K562 (cell line): ENCODE data around the gene LRRTM4. TPM values are rescaled to one million over a fixed set of nuclear protein-coding genes. Genes with fewer than 3 reads are reported as not detected.

Experiments
- ATAC-seq: fragments of 200-7000 bp; cut with Tn5 transposase; 3 replicates; pipeline ENCODE4 v1.9.1; 2020; ENCODE audit warnings: moderate library complexity
- BruUV-seq: library from RNA; stranded (reverse); fragments of 400-500 nt; replicated peaks from 2 replicates; lab custom pipeline; 2021; lab: Mats Ljungman, UMichigan
- CTCF ChIA-PET: fragments of 300-600 bp; formaldehyde crosslinking; extraction: SDS; loops from one replicate; lab custom pipeline; 2021; ENCODE audit warnings: low intra/inter-chr PET ratio; lab: Yijun Ruan, JAX
- POLR2A ChIA-PET: fragments of 300-600, 350-650 bp; sonication (Branson Sonifier 250); formaldehyde crosslinking; extraction: SDS; loops from one replicate; lab custom pipeline; 2021; ENCODE audit warnings: antibody characterized with exemption, inconsistent platforms; lab: Yijun Ruan, JAX
- DNase-seq, 4 experiments: peaks; one replicate each; pipeline versions ENCODE4 v3.0.0 to v3.0.0-alpha.2; 2011 to 2018; ENCODE audit warnings: low spot score in 3 of 4, mixed read lengths in 3 of 4; ENCODE audit errors: extremely low read depth in 1 of 4
- FAIRE-seq: peaks from 2 replicates; lab custom pipeline; 2011; peaks lifted over from hg19 to GRCh38; lab: Jason Lieb, UNC
- H2AFZ ChIP-seq: 2 replicates; pipeline ENCODE4 v1.6.0; 2011; ENCODE audit warnings: low read depth, low read length, control low read depth, inconsistent platforms
- H3K27ac ChIP-seq: fragments of 200-600 bp; 3 replicates; pipeline ENCODE4 v1.8.0; 2011; ENCODE audit warnings: low read depth, mild to moderate bottlenecking, control low read depth, inconsistent platforms, low read length, moderate library complexity, mixed read lengths; ENCODE audit errors: extremely low read depth
- H3K27me3 ChIP-seq, 2 experiments: fragments of 300-600 bp in 1 of 2; 2 replicates in 1 of 2; 3 replicates in 1 of 2; pipeline versions ENCODE4 v1.6.0 to v1.8.0; 2011; ENCODE audit warnings: inconsistent platforms in 2 of 2, low read length in 2 of 2, mild to moderate bottlenecking in 1 of 2, mixed read lengths in 1 of 2, moderate library complexity in 1 of 2; ENCODE audit not compliant: control insufficient read depth in 2 of 2, insufficient read depth in 2 of 2
- H3K36me3 ChIP-seq: fragments of 300-600 bp; 3 replicates; pipeline ENCODE4 v1.8.0; 2011; ENCODE audit warnings: mild to moderate bottlenecking, low read length, inconsistent platforms; ENCODE audit not compliant: control insufficient read depth, insufficient read depth
- H3K4me1 ChIP-seq, 2 experiments: fragments of 200-600 bp in 1 of 2; replicated peaks in 1 of 2; 2 replicates in 1 of 2; 3 replicates in 1 of 2; pipeline versions ENCODE4 v1.5.1 to v1.8.0; 2011; ENCODE audit warnings: inconsistent platforms in 2 of 2, low read length in 2 of 2, mild to moderate bottlenecking in 1 of 2, mixed read lengths in 1 of 2, moderate library complexity in 1 of 2; ENCODE audit not compliant: control insufficient read depth in 2 of 2, insufficient read depth in 2 of 2
- H3K4me2 ChIP-seq: 2 replicates; pipeline ENCODE4 v1.6.1; 2011; ENCODE audit warnings: low read length, control low read depth, inconsistent platforms, mixed read lengths; ENCODE audit not compliant: insufficient read depth
- H3K4me3 ChIP-seq: fragments of 200-600 bp; sonication (generic), shearing (Covaris generic); 2 replicates; pipeline ENCODE4 v1.5.1; 2016; ENCODE audit warnings: control low read depth, inconsistent platforms
- H3K79me2 ChIP-seq: fragments of 200-600 bp; 3 replicates; pipeline ENCODE4 v1.8.0; 2011; ENCODE audit warnings: low read length, inconsistent platforms; ENCODE audit not compliant: control insufficient read depth, insufficient read depth
- H3K9ac ChIP-seq, 2 experiments: 2 replicates each; pipeline versions ENCODE4 v1.6.0 to v1.6.1; 2011; ENCODE audit warnings: low read depth in 2 of 2, low read length in 2 of 2, control low read depth in 1 of 2, inconsistent platforms in 1 of 2, mild to moderate bottlenecking in 1 of 2, mixed read lengths in 1 of 2; ENCODE audit not compliant: insufficient read depth in 1 of 2
- H3K9me1 ChIP-seq: one replicate; pipeline ENCODE4 v1.6.0; 2011; ENCODE audit warnings: inconsistent platforms, mild to moderate bottlenecking, low read length, moderate library complexity; ENCODE audit not compliant: control insufficient read depth, insufficient read depth
- H3K9me3 ChIP-seq: replicated peaks from 2 replicates; pipeline ENCODE4 v1.5.1; 2011; ENCODE audit warnings: low read depth, low read length, inconsistent platforms; ENCODE audit not compliant: control insufficient read depth, insufficient read depth
- H4K20me1 ChIP-seq: replicated peaks from 2 replicates; pipeline ENCODE4 v1.6.1; 2011; ENCODE audit warnings: low read length, inconsistent platforms, mixed read lengths; ENCODE audit not compliant: control insufficient read depth, insufficient read depth
- BRD9 ChIP-seq: fragments of 450-650 bp; IDR thresholded peaks from 2 replicates; pipeline ENCODE4 v1.6.1; 2018; ENCODE audit warnings: low read depth; ENCODE audit not compliant: partially characterized antibody
- DDX20 ChIP-seq: fragments of 450-650 bp; IDR thresholded peaks from 2 replicates; pipeline ENCODE4 v1.6.1; 2016; ENCODE audit warnings: missing genetic modification characterization, low read depth, mild to moderate bottlenecking, missing compliant biosample characterization, moderate library complexity
- ETV1 ChIP-seq: fragments of 450-650 bp; conservative IDR thresholded peaks from 2 replicates; pipeline ENCODE4 v1.6.1; 2016; ENCODE audit warnings: missing genetic modification characterization, control low read depth, low read depth, missing compliant biosample characterization
- GABPB1 ChIP-seq: sonication (generic); formaldehyde crosslinking; IDR thresholded peaks from 2 replicates; pipeline ENCODE4 v1.8.0; 2022; ENCODE audit warnings: mild to moderate bottlenecking, missing genetic modification reagents
- KAT7 ChIP-seq: sonication (generic); formaldehyde crosslinking; IDR thresholded peaks from 2 replicates; pipeline ENCODE4 v1.8.0; 2022; ENCODE audit warnings: missing genetic modification reagents, mild to moderate bottlenecking, borderline replicate concordance
- MBD2 ChIP-seq: sonication (generic); IDR thresholded peaks from 2 replicates; pipeline ENCODE4 v1.6.1; 2016; ENCODE audit warnings: low read depth, borderline replicate concordance
- MYNN ChIP-seq, 2 experiments: sonication (generic); formaldehyde crosslinking in 1 of 2; IDR thresholded peaks; 2 replicates each; pipeline versions ENCODE4 v1.5.0 to v1.6.1; 2016 to 2020; ENCODE audit warnings: antibody characterized with exemption in 1 of 2, missing genetic modification reagents in 1 of 2
- NR3C1 ChIP-seq: sonication (generic); formaldehyde crosslinking; IDR thresholded peaks from 2 replicates; pipeline ENCODE4 v1.8.1; 2022; ENCODE audit warnings: missing genetic modification reagents
- WGBS: fragments of 100-300 bp; shearing (Covaris generic); methylation state at CpG from one replicate; pipeline ENCODE4 v1.1.6; 2016; ENCODE audit warnings: low coverage, mixed read lengths; ENCODE audit not compliant: insufficient coverage; ENCODE audit errors: missing lambda C conversion rate; 5-methylcytosine and 5-hydroxymethylcytosine counted together
- in situ Hi-C: fragments of 300-500 bp; cut with MboI; formaldehyde crosslinking; loops from 4 replicates; pipeline ENCODE4 v1.15.0; 2018; ENCODE audit warnings: inconsistent platforms, mixed read lengths
- intact Hi-C: fragments of 100-400 bp; cut with micrococcal nuclease; formaldehyde crosslinking; loops from 2 replicates; pipeline ENCODE4 v1.14.2; 2022
- polyA plus RNA-seq, 8 experiments: library from polyadenylated mRNA; depleted of rRNA in 4 of 8; stranded (reverse) in 5 of 8; unstranded in 3 of 8; fragments of >200 nt; fragmentation: Nextera tagmentation in 2 of 8; fragmentation: Illumina TruSeq in 1 of 8; extraction: Ambion mirVana in 2 of 8; extraction: Trizol in 1 of 8; gene quantifications; 2 replicates each; pipeline versions ENCODE4 v1.2.1 to v1.2.3, GENCODE V29; 2011 to 2014; ENCODE audit warnings: inconsistent platforms in 1 of 8, missing spikeins in 1 of 8
- total RNA-seq, 7 experiments: library from RNA; depleted of rRNA in 6 of 7; stranded (reverse); fragments of >200 nt in 6 of 7; fragmentation: Illumina TruSeq in 2 of 7; extraction: Trizol in 2 of 7; gene quantifications; 2 replicates each; pipeline versions ENCODE4 v1.2.1 to v1.2.3, GENCODE V29; 2011 to 2021; ENCODE audit warnings: low replicate concordance in 1 of 7

LRRTM4 gene
- total and polyA plus RNA-seq, 9 of the 15 experiments (the other 6 are each of a cell fraction or from before 2014, with no cell fraction given): 0.04 TPM; not detected in 6

DNA sequence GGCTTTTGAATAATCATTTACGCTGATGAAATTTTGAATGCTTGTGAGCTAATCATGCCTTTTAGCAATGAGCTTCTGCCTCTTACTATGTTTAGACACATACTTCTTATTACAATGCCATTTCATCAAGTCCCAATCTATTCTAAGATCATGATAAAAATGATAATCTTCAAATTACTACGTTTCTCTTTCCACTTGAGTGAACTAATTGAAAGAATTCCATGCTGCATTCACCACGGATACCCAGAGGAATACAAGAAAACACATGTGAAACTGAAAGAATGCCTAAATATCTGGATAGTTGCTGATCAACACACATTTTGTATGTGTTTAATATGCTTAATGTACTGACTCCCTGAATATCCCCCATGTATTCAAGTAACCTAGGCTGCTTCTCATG, 62.3 kb downstream of the LRRTM4 start:
- no peaks in the 10 kb centered on the region for H4K20me1 ChIP-seq
- in situ Hi-C loops (no loop called here), intact Hi-C loops (no loop called here)
- H3K27ac ChIP-seq: no peak overlapping the region
- BruUV-seq: no TSS peak
- no peak overlapping the region for H2AFZ ChIP-seq
- no peak overlapping the region for H3K4me3 ChIP-seq
- no peaks in the 10 kb centered on the region for H3K36me3 ChIP-seq
- ATAC-seq (no peak), FAIRE-seq (no peak), DNase-seq (no peak)
- TF ChIP-seq DDX20 (tag): no peak
- TF ChIP-seq MBD2: no peak
- no peak for TF ChIP-seq KAT7
- TF ChIP-seq BRD9: no peak
- no peak for TF ChIP-seq ETV1 (tag)
- TF ChIP-seq MYNN (IDR thresholded peaks at IDR 0.05): no peak
- TF ChIP-seq MYNN (CRISPR knock-in tag; IDR thresholded peaks at IDR 0.05): no peak
- TF ChIP-seq GABPB1 (CRISPR knock-in tag): no peak
- TF ChIP-seq NR3C1 (CRISPR knock-in tag): no peak
- H3K9me1 ChIP-seq: no peaks in the 10 kb centered on the region
- ChIA-PET POLR2A (interaction anchor here (0.8 kb wide), 1 partner anchor 580 kb away, joined by 3 read pairs; no protein-coding TSS in a partner anchor), CTCF (no interaction called here)
- H3K79me2 ChIP-seq: no peaks in the 10 kb centered on the region
- 1% methylated on average over 3 of the region's 3 CpGs for WGBS
- peaks cover 1% of the 10 kb centered on the region; the same call in 1 of the 2 replicates for H3K9me3 ChIP-seq
- no peaks in the 10 kb centered on the region for H3K27me3 ChIP-seq
- H3K4me1 ChIP-seq: no peaks in the 10 kb centered on the region
- H3K9ac ChIP-seq: no peak overlapping the region
- H3K4me2 ChIP-seq: no peak overlapping the region
